Head of caudate nucleus (tissue), 42 donors: Measurements from ENCODE around the gene BCOR.

Source experiments
- DNase-seq, 42 donors: peaks; one replicate each; pipeline versions ENCODE4 v3.0.0 to v3.0.0-alpha.2; 2020 to 2021; ENCODE audit warnings: mixed read lengths in 7 of 42
- intact Hi-C: fragments of 100-400 bp; cut with DNase I; formaldehyde crosslinking; loops from one replicate; pipeline ENCODE4 v1.15.0; 2022

Gene BCOR

DNA sequence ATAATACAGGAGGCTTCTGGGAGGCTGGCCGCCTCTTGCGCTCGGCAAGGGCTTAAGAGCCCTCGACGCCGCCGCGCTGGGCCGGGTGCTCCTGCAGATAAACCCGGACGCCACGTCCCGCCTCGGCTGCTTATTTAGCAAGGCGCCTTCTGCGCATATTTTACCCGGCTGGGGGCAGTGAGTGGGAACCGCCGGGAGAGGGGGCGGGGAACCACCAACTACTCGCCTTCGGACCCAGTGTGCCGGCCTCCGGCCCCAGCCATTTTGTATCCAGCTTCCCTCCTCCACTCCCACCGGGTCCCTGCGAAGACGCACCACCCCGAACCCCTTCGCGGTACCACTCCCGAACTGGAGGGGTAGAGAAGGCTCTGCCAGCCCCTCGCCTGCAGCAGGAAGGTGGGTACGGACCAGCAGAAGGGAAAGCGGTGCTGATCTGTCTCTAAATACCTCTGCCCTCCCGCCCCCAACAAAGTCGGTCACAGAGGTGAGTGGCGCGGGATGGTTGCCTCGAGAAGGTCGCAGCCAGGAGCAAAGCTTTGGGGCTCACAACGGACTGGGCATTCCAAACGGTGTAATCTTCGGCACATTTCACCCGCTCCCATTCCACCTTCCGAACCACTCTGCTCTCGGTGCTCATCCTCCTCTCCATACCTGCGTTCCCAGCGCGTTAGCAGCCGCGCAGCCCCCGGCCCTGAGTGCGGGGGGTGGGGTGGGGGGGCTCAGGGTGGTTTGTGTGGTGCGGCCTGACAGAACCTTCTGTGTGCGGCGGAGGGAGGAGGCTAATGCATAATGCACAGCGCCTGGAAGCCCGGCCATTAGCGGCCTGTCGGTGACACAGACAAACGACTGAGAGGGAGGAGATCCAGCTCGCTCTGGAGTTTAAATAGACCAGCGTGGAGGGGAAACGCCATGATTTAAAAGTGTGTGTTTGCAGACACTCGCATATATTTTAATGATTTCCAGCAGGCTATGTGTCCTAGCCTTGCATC is 4.9 kb upstream of the BCOR start:
- intact Hi-C loops = no loop called here
- no peak for DNase-seq

DNA sequence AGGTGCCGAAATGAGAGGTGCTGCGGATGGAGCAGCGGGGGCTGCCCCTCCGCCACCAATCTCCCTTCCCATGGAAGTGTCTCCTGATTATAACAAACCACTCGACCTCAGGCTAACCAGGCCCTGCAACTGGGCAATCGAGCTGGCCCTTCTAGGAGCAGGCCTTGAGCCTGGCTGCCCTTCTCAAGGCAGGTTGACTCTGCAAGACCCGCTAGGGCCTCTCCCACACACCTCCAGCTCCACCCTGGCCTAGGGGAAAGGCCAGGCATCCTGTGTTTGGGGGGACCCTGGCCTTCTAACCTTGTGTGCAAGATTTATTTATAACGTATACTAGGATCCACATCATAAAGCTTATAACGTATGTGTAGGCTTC is 3.7 kb upstream of the BCOR start:
- intact Hi-C loops = no loop called here
- no peak for DNase-seq

DNA sequence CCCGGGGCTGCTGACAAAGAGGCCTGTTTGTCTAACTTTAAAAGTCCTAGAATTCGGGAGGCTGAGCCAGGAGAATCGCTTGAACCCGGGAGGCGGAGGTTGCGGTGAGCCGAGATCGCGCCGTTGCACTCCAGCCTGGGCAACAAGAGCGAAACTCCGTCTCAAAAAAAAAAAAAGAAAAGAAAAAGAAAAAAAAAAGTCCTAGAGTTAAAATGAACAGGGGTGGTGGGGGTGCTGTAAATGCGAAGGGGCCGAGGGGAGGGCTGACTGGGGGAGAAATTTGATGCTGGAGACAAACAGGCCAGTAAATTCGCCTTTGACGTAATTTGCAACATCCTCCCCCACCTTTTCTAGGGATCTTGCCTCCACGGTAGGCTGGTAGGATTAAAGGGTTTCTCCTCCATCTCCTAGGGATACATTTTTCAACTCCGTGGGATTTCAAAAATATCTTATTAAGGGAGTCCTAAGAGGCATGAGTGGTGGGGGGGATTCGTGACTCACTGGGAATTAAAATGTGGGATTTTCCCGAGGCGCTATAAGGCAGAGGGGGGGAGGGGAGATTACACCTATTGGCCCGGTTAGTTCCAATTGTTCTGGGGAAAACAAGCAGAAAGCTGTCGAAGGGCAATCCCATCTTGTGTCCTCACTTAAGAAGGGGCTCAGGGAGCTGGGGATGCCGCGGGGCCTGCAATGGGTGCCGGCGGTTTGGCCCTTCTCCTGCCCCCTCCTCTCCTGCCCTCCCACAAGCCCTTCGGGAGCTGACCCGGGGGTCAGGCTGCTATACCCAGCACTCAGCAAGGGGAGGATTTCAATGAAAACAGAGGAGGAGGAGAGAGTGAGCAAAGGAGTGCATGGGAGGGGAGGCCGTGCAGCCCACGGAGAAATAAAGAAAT is 3.0 kb upstream of the BCOR start:
- intact Hi-C loops = no loop called here

DNA sequence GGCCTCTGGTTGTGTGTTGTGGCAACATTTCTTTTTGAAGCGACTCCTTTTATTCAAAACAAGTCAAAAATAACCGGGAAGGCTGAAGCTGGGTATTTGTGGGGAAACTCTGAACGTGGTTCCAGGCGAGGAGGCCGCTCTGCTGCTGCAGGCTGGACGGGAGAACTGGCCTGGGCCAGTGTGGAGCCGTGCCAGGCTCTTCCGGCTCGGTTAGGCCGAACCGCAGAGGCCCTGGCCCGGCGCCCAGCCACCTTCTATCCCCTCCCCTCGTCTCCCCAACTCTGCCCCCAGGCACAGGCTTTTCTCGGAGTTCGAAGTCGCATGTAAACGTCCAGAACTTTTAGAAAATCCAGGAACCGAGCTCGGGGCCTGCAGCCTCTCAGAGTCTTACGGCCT is 2.4 kb upstream of the BCOR start:
- intact Hi-C loops = no loop called here
- peak in 2 of 42 donors; percentile 12 to 43 for DNase-seq

More for the DNA sequence above, 3.0 kb upstream of the BCOR start:
- no peak for DNase-seq

DNA sequence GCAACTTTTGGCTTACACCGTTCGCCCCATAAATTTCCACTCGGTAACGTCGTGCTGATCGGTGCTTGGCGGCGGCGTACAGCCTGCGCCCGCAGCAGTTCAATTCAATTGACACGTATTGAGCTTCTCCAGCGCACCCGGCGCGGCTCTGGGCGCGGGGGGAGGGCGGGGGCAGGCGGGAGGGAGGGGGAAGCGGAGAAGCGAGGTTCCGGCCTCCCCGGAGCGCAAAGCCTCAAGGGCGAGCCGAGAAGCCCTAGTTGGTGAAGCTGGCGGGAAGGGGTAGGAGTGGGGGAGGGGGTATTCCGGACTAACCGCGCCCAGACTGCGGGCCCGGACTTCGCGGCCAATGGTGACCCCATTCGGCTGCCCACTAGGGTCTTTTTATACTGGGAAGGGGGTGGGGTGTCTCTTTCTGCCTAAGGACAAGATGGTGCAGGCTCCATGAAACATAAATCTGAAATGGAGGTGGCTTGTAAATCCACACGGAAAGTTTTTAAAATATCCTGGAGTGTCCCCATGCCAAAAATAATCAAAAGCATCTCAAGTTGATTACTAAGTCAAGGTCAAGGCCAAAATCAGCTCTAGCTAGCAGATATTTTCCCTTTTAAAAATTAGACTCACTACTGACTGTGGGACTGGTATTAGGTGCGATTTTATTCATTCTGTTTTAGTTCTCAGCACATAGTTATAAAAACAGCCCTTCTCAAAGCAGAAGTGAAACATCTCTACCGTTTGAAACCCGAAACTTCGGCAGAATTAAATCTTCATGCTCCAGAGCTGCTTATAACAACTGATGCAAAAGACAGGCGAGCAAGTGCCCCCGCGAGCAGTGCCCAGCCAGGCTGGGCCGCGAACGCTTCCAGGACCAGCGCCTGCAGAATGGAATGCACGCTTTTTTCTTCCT is 1.5 kb upstream of the BCOR start:
- intact Hi-C loops = loop anchor here (5.0 kb wide), 1 partner anchor 87 kb away; no protein-coding TSS in a partner anchor
- peak in 19 of 42 donors; percentile 11 to 66 (median 40) for DNase-seq

DNA sequence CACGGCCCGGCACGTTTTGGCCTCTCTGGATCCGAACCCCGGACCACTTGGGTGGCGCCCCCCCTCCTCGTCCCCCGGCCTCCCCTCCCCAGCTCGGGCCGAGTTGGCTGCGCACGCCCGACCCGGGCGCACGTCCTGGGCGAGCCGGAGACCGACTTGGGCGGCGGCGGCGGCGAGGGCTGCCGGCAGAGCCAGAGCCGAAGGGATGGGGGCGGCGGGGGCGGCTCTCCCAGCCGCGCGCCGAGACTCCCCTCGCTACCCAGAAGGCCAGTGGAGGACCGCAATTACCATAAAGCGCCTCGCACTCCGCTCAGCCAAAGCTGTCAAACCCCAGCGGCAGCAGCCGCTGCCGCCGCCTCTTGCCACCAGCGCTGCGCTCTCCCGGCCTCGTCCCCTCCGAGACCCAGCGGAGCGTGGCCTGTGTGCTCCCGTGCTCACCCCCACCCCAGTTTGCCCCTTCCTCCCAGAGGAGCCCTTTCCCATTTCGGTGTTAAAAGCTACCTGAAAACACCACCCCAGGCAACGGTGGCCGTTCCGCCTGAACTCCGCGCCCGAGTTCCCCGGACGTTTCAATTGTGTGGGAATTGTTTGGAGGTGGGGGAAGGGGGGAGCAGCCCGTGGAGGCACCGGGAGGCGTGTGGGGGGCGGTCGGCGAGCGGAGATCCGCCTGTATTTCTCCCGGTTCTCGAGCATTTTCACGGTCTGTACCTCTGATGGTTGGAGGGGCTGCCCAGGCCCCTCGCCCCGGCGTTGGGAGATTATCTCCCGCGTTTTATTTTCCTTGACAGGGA is 701 bp upstream of the BCOR start:
- intact Hi-C loops = loop anchor here (5.0 kb wide), 1 partner anchor 86 kb away; no protein-coding TSS in a partner anchor

DNA sequence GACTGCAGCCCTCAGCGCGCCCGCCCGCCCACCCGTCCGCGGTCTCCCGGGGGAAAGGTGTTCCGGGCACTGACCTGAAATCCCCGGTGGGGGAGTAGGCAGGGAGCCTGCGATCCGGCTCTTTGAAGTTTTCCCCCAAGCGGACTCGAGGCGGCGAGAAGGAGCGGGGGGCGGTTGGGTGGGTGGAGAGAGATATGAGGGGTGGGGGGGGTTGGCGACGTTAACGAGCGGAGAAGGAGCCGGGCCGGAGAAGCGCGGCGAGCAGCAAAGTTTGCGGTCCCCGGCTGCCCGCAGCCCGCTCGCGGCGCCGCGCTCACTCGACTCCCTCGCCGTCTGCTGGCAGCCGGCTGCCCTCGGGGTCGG is 636 bp downstream of the BCOR start:
- peak in 11 of 42 donors; percentile 17 to 62 (median 28) for DNase-seq
- intact Hi-C loops = loop anchor here (5.0 kb wide), 1 partner anchor 85 kb away; no protein-coding TSS in a partner anchor

More for the DNA sequence above, 701 bp upstream of the BCOR start:
- DNase-seq = peak in 25 of 42 donors; percentile 14 to 77 (median 51)

DNA sequence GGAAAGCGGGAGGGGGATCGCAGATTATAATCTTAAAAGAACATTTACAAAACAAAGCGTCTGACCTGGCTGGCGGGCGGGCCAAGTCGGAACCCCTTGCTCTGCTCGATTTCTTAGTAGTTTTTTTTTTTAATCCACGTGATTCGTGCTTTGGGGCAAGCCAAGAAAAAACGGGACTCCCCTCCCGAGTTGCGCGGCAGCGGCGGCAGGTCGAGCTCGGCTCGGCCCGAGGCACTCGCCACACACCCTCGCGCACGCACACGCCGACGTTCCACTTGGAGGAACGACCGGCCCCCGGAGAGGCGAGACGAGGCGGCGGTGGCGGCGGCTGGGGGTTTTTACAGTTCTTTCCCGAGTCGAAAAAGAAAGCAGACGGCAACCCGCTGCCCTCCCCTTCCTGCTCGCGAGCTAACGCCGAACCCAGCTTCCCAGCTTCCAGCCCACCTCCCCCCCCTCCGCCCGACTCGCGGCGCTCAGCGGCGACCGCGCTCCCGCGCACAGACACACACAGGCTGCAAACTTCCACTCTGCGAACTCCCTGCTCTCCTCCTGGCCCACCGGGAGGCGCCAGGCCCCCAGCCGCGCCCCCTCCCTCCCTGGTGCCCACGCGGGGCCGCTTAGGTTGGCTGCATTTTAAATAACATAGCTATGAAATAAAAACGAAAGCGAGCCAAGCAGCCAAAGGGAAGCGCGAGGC is 1.2 kb downstream of the BCOR start:
- DNase-seq = peak in 33 of 42 donors; percentile 40 to 81 (median 58)
- intact Hi-C loops = loop anchor here (5.0 kb wide), 1 partner anchor 84 kb away; no protein-coding TSS in a partner anchor

DNA sequence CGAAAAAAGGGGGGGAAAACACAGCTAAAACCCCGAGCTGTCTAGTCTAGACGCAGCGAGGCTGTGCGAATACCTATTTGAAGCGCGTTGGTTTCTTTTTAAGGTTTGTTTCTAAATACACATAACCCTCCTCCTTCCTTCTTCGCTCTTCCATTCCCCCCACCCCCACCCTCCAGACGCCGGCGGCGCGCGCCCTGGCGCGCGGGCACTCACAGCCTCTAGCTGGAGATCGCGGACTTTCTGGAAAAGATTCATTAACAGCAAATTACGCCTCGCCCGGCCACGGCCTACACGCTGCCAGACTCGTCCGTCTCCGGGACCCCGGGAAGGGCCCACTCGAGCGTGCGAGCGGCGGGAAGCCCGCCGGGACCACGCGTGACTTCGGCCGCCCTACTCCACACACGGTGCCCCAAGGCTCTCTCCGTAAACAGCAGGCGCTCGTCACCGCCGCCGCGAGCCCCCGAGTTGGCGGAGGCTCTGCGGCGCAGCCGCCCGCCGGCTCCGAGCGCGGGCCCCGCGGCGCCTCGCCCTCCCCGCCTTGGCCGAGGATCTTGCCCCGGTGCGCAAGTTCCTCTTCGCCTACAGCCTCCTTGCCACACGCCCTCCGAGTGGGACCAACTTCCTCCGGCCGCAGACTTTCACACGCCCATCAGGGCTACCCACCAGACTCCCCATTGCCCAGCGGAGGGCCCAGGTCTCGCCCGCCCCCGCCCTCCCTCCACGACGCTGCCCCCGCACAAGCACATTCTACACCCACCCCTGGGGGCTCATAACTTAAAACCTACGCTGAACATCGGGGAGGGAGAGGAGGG is 2.0 kb downstream of the BCOR start:
- intact Hi-C loops = loop anchor here (5.0 kb wide), 1 partner anchor 83 kb away; no protein-coding TSS in a partner anchor
- peak in 20 of 42 donors; percentile 16 to 69 (median 38) for DNase-seq

DNA sequence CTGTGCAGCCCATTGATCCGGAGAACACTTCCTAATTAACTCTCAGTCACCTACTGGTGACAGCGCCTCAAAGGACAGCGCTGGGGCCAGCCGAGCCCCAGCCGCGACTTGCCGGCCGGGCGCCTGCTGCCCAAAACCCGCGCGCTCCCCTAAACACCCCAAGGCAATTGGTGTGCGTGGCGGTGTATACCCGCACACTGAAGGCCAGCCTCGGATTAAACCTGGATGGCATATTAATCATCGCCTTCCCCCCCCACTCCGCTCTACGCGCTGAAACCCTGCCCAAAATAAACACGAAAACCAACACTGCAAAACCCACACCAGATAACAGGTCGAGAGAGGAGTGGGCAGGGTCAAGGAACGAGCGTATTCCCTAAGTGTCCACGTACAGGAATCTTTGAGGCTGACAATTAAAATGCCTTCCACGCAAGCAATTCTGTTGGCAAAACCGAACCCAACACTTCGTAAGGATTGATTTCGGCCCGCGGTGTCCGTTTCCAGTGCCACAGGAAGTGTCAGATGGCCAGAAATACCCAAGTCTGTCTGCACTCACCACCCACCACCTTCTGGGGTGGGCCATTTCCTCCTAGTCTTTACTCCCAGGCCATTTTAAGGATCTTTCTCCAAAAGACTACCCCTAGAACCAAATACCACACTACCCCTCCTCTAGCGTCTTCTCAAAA is 2.7 kb downstream of the BCOR start:
- intact Hi-C loops = loop anchor here (5.0 kb wide), 1 partner anchor 83 kb away; no protein-coding TSS in a partner anchor
- peak in 1 of 42 donors; percentile 16 for DNase-seq

DNA sequence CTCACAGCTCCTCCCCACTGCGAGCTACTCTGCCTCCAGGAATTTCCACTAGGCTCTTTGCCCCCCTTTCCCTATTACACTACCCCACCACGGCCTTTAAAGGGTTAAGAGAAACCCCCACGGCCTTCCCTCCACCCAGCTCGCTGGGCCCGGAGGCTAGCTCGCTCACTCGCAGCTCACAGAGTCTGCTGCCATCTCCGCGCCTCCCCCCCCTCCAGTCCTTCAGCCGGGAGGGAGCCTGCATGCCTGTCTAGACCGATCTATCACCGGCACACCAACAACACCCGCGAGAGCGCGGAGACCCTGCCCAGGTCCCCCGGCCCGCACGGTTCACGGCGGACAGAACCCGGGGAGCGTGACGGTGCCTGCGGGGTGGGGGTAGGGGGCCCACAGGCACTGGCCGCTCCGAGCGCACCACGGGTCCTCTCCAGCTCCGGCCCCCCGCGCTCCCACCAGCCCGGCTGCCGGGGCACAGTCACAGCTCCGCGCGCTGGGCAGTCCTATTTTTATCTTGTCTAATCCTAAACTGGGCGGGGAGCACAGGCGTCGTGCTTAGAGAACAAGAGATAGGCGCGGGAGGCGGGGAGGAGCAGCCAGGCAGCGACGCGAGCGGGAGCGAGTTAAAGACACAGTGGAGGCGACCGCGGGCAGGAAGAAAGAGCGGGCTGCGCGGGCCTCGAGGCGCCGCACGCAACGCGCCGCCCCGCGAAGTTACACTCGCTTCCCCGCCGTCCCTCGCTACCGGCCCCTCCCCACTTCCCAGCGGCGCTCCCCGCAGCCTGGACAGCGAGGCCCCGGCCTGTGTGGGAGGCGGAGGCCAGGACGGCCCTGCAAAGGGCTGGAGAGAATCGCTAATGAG is 3.5 kb downstream of the BCOR start:
- peak in 33 of 42 donors; percentile 25 to 83 (median 62) for DNase-seq
- intact Hi-C loops = no loop called here

DNA sequence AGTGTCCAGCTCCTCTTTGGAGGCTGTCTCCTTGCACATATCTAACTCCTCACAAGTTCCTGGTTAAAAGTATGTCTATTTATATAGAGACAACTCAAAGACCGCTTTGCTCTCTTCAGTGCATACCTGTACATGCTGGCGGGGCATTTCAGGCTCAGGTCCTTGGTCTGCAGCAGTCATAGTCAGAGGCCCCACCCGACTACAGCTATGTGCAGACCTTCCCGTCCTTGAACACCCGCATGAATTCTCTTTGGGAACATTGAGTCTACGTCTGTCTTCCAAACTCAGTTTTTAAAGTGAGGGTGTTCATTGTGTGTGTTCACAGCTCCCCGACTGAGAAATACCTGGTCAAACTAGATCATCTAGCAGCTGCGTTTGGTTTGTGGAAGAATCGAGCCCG is 4.2 kb downstream of the BCOR start:
- intact Hi-C loops = no loop called here
- no peak for DNase-seq

DNA sequence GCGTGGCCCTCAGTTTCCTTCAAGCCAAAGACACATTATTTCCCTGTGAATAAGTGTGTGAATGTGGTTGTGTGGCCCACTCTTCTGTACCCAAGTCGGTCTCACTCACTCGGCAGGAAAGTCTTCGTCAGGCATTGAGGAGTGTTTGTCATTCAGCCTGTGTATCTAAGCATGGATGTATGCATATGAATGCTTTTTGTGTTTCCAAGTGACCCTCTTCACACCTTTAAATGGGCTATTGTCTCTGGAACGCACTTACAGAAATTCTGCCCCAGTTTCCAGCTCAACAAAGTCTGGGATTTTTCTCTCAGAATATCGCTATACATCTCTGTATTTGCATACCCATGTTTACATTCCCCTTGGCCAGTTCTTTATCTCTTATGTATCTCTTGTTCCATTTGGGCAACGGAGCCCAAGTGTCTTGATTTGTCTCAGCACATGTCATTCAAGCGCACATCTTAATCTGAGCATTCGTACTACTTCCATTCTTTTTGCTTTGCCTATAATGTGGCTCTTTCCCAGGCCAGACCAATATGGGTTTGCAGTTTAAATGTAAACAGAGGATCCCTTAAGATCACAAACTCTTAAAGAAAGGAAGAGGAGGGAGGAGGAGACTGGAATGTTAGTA is 4.8 kb downstream of the BCOR start:
- no peak for DNase-seq
- intact Hi-C loops = no loop called here
